Measurements from ENCODE around the gene IL31. TPM values are rescaled to one million over a fixed set of nuclear protein-coding genes. Genes with fewer than 3 reads are reported as not detected.
A peak's percentile ranks its signal among the peaks of the same experiment; 100 is the strongest.
"Not testable (repeated sequence)": the region's sequence is repeated elsewhere in the genome, so short reads cannot be mapped to it uniquely, and the experiment has no call there.

IL31 gene
- not detected in 2 replicates for total RNA-seq

DNA sequence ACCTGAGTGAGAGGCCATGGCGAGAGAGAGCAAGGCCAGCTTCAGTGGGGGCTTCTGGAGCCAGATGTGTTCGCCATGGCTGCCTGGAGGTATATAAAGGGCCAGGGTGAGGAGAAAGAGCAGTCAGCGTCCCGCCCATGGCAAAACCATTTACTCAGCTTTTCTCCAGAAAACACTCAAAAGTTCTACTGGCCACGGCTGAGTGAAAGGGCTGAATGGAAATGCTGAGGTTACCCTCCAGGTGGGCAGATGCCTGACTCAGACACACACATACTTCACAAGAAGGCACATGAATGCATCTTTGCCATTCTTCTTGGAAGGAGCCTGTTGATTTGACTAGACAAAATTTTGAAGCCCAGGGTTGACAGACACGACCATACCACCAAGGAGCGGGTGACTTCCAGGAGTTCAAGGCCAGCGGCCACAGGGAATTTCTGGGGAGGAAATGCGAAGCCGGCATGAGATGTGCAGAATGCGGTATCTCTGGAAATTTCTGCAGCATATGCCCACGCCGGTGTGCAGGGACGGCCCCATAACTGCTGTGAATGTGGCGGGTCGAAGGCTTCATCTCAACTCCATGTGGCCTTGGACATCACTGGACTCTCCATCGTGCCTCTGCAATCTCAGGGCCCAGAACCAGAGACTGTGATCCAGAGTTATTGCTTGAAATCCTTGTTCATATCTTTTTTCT lies at the start of gene IL31:
Gene IL31, minus strand, starts transcription at position 67 of the 691 bp plus-strand sequence. Its CDS starts 49 bp downstream, at position 18.
- no peak for DNase-seq (ENCODE audit: low read depth in 2 of 2)

DNA sequence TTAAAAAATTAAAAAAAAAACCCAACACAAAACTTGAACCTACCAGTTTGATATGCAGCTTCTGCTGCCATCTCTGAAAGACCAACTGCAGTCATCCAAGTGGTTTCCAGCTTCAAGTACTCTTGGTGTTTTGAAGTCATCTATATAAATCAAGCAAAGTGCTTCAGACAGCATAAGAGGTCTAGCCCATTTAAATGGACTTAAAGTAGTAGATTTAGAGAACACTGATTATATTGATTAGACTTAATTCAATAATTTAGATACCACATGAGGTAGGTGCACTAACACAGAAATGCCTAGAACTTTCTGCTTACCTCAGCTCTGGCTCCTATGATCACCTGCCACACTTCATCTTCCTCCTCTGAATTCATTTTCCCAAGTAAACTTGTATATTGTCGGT lies 42.4 kb upstream of the IL31 start:
- DNase-seq (ENCODE audit: low read depth in 2 of 2), result no peak

DNA sequence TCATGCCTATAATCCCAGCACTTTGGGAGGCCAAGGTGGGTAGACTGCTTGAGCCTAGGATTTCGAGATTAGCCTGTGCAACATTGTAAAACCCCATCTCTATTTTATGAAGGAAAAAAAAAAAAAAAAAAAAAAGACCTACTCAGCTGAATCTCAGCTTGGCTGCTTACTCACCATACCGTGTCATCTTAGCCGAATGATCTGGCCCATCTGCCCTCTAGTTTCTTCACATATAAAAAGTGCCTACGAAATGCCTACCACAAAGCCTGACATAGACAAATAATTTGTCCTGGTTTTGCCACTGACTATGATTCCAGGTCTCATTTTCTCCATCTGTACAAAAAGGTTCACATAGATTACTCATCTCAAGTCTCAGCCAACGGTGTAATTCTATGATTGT lies 41.8 kb upstream of the IL31 start:
- DNase-seq (ENCODE audit: low read depth in 2 of 2), result no peak

DNA sequence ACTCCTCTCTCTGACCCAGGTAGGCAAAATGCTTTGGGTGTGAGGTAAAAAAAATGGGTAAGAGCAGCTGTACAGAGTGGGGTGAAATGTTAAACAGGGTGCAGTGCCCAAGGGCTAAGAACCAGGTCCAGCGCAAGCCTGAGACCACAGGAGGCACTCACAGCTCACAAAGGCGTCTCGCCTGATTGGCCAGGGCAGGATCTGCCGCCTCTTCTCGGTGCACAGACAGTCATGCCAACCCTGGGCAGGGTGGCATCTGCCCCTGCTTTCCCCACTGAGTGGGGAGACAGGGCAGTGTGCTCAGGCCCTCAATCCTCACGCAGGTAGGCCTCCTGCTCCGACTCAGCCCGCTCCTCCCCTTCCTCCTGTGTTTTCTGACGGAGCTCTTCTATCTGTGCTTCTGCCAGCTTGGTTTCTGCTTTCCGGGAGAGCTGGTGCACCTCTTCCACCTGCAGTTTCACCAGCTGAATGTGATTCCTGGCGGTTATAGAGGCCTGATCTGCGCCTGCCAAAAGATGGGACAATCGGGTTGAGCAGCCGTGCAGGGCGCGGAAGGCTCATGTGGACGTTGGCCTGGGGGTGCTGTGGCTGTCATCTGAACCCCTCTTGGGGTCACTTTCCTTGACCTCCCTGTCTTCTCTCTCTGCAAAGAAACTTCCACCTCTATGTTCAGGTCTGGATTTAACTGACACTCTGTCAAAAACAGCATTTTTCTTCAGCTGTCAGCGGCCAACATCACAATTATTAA lies 34.2 kb upstream of the IL31 start:
- no peak for DNase-seq (ENCODE audit: low read depth in 2 of 2)

DNA sequence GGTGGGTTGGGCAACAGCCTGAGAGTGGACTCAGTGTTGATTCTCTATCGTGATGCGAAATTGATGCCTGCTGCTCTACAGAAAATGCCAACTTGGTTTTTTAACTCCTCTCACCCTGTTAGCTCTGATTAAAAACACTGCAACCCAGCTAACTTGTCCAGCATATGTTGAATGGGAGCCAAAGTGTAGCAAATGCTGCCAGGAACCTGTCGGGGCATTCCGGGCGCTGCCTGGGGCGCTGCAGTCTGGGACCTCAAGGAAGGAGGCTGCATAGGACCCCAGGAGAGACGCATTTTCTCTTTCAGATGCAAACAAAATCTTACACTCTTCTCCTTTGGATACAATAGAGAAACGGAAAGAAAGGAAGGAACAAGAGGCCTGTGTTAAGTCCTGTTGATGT lies 33.4 kb upstream of the IL31 start:
- DNase-seq (ENCODE audit: low read depth in 2 of 2), result no peak

DNA sequence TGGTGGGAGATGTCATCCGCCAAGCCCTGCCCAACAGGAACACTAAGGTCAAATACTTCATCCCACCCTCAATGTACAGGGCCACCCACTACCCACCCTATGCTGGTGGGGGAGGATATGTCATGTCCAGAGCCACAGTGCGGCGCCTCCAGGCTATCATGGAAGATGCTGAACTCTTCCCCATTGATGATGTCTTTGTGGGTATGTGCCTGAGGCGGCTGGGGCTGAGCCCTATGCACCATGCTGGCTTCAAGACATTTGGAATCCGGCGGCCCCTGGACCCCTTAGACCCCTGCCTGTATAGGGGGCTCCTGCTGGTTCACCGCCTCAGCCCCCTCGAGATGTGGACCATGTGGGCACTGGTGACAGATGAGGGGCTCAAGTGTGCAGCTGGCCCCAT lies 33.0 kb upstream of the IL31 start:
- no peak for DNase-seq (ENCODE audit: low read depth in 2 of 2)

DNA sequence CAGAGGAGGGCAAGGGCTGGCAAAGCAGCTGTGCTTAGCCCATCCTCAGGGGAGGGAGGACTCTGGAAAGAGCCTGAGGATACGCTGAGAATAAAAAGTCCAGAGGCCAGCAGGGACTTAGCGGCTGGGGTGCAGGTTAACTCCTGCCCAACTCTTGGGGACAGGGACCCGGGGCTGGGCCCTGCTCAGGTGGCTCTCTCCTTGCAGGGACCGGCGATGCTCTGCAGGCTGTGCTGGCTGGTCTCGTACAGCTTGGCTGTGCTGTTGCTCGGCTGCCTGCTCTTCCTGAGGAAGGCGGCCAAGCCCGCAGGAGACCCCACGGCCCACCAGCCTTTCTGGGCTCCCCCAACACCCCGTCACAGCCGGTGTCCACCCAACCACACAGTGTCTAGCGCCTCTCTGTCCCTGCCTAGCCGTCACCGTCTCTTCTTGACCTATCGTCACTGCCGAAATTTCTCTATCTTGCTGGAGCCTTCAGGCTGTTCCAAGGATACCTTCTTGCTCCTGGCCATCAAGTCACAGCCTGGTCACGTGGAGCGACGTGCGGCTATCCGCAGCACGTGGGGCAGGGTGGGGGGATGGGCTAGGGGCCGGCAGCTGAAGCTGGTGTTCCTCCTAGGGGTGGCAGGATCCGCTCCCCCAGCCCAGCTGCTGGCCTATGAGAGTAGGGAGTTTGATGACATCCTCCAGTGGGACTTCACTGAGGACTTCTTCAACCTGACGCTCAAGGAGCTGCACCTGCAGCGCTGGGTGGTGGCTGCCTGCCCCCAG lies 32.3 kb upstream of the IL31 start:
- no peak for DNase-seq (ENCODE audit: low read depth in 2 of 2)

DNA sequence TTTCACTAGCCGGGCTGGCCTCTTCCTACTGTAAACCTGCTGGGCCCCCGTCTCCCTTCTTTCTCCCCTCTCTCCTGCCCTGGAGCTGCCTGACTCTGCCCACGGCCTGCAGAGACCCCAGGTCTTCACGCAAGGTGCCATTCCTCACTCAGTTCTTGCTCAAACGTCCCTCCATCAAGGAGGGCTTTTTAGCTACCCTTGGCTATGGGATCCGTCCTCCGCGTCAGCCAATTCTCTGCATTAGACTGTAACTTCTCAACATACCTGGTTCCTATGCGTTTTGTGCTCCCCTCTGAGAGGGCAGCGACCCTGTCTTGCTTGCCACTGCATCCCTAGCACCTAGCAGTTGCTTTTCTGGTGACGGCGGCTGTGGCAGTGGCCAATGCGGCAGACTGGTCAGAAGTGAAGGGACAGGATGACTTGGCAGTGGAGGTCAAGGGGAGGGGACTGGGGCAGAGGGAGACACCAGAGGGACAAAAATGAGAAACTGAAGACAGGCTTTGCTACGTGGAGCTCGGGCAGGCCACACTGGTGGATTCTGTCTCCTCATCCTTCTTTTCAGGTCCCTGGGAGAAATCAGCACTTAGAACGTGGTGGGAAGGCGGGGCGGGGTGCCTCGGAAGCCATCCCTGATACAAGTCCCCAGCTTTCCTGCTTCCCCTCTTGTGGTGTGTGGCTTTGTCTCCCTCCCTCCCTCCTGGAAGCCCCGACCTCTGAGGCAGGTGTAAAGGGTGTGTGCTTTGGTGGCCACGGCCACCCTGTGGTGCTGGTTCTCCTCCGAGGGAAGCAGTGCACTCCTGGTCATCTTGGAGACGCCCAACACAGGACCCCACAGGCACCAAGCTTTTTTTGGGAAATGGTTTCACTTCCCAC lies 31.3 kb upstream of the IL31 start:
- no peak for DNase-seq (ENCODE audit: low read depth in 2 of 2)

DNA sequence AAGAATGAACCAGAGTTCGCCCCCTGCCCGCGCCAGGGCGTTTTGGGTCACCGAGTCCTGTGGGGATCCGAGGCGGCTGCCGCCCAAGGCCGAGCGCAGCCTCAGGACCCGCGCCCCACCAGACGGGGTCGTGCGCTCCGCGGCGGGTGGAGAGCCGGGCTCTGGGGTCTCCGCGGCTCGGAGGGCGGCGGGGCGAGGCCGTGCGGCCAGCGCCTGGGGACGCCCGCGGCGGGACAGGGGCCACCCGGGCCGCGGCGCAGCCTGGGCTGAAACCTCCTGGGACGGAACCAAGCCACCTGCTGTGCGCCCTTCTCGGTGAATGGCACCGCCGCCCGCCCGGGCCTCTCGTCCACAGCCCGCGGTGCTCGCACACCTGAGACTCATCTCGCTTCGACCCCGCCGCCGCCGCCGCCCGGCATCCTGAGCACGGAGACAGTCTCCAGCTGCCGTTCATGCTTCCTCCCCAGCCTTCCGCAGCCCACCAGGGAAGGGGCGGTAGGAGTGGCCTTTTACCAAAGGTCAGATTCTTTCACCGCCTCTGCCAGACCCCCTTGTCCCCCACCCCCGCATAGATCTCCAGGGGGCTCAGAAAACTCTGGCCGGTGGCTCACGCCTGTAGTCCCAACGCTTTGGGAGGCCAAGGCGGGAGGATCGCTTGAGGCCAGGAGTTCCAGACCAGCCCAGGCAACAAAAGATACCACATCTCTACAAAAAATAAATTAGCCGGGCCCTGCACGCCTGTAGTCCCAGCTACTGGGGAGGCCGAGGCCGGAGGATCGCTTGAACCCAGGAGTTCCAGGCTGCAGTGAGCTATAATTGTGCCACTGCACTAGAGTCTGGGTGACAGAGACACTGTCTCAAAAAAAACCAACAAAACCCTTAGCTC lies 30.4 kb upstream of the IL31 start:
- DNase-seq (ENCODE audit: low read depth in 2 of 2), result no peak

DNA sequence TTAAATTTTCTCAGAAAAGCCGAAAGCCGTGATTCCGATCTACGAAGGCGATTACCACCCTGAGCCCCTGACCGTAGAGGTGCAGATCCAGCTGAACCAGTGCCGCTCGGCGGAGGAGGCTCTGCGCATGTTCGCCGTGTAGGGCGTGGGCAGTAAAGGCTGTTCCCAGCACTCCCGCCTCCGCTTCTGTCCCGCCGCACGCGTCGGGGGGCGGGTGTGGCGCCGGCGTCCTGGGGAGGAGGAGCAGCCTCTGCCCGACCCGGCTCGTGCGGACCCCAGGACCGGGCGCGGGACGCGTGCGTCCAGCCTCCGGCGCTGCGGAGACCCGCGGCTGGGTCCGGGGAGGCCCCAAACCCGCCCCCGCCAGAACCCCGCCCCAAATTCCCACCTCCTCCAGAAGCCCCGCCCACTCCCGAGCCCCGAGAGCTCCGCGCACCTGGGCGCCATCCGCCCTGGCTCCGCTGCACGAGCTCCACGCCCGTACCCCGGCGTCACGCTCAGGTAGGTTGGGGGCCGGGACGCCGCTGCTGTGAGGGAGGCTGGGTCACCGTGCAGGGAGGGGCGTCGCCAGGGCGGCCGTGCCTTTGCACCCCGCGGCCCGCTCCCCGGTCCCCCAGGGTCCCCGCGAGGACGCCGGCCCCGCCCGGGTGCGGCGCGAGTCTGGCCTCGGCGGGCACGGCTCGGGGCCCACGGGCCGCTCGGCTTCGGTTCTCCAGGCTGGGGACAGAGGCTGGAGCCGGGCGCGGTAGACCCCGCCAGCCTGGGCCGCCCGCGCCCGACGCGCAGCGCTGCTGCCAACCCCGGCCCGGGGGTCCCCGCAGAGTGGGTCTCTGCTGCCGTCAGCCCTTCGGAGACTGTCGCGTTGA lies 29.5 kb upstream of the IL31 start, which contains the start of gene B3GNT4:
Gene B3GNT4, plus strand, starts transcription at position 409 of the 866 bp plus-strand sequence. CDS start 910 bp downstream, outside the sequence.
- peak in 1 of 2 donors; percentile 49 for DNase-seq (ENCODE audit: low read depth in 2 of 2)

DNA sequence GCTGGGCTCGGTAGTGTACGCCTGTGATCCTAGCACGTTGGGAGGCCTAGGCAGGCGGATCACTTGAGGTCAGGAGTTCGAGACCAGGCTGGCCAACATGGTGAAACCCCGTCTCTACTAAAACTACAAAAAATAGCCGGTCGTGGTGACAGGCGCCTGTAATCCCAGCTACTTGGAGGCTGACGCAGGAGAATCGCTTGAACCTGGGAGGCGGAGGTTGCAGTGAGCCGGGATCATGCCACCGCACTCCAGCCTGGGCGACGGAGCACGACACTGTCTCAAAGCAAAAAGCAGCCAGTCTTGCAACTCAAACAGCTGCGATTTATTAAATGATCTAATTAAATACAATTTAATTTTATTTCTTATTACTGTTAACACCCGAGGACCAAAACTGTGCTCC lies 28.8 kb upstream of the IL31 start:
- not testable (repeated sequence) for DNase-seq (ENCODE audit: low read depth in 2 of 2)

DNA sequence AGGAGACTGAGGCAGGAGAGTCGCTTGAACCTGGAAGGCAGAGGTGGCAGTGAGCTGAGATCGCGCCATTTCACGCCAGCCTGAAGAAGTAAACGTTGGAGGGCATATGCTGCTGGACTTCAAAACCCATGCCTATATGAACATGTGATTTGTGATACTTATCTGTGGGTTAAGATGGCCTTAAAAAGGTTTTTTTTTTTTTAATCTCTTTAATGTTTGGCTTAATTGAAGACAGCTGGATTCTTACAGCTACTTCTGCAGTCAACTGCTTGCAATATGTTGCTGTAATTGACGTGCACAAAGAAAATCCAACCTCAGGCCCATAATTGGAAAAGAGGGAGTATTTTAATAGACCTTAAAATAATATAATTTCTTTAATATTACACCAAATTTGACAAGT lies 28.0 kb upstream of the IL31 start:
- DNase-seq (ENCODE audit: low read depth in 2 of 2), result no peak

DNA sequence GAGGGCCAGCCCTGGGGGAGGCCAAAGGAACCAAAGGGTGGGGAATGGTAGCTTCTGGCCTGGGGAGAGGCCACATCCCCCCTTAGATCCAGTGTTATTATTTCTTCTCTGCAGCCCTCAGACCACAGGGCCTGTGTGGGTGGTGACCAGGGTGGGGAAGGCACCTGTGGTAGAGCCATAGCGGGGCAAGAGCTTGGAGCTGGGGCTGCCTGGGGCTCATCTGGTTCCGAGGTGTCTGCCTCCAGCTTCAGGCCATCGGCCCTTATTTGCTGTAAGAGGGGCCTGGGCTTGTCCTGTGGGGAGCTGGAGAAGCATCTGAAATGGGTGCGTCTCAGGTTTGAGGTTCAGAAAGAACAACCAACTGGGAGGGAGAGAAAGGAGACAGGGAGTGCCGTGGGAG lies 27.4 kb upstream of the IL31 start:
- DNase-seq (ENCODE audit: low read depth in 2 of 2), result no peak

DNA sequence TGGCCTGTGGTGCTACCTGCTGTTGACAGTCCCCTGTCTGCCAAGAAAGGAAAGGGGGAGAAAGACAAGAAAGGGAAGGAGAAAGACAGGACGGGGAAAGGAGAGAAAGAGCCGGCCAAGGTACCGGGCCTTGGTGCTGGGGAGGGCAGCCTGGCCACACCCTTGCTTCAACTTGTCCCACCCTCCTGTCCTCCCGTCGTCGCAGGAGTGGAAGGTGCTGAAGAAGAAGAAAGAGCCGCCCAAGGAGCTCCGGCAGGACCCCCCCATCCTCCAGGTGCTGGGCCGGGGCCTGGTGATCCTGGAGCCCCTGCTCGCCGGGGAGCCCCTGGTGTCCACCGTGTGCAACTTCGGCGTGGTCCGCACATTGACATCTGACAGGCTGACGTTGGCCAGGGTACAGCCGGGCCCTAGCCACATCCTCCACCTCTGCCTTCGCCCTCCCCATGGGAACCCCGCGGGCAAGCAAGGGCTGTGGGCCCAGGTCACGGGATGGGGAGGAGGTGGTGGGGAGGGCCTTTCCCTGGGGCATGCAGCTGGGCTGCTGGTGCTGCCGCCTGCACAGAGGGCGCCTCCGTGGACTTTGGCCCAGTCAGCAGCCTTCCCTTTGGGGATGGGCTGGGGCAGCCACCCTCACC lies 26.6 kb upstream of the IL31 start:
- no peak for DNase-seq (ENCODE audit: low read depth in 2 of 2)

DNA sequence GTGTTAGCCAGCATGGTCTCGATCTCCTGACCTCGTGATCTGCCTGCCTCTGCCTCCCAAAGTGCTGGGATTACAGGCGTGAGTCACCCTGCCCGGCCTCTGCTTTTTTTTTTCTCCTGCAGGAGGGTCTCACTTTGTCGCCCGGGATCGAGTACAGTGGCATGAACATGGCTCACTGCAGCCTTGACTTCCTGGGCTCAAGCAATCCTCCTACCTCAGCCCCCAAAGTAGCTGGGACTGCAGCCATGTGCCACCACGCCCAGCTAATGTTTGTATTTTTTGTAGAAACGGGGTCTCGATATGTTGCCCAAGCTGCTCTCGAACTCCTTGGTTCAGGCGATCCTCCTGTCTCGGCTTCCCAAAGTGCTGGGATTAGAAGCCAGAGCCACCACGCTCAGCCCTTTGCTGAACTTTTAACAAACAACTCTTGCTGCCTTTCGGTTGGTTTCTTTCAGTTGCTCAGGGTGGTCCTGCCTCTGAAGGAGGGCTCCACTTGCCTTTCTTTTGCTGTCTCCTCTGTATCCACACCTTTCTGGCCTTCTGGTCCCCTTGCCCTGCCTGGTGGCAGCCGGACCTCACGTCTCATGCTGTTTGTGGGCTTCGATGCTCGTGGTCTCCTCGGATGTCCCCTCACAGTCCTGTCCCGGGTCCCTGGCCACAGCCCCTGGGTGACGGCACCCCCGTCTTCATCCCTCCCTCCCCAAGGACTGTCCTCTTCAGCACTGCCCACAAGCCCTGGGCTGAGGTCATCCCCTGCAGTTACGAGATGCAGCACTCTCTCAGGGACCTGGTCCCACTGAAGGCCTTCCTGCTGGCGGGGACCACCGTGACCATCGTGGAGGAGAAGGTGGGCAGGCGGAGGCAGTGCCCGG lies 25.7 kb upstream of the IL31 start:
- no peak for DNase-seq (ENCODE audit: low read depth in 2 of 2)

DNA sequence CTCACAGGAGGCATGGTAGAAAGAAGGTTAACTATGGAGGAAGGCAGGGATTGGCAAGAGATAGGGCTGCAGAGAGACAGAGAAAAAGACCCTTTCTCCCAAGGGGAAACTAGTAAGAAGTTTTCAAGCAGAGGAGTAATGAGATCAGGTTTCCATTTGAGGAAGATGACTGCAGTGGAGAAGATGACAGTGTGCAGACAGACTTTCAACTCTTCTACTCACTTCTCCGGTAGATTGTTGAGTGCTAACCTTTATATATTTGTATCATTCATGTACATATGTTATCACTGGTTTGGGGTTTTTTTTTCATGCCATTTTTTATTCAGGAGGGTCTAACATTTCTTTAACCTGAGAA lies 23.6 kb upstream of the IL31 start:
- DNase-seq (ENCODE audit: low read depth in 2 of 2), result no peak

DNA sequence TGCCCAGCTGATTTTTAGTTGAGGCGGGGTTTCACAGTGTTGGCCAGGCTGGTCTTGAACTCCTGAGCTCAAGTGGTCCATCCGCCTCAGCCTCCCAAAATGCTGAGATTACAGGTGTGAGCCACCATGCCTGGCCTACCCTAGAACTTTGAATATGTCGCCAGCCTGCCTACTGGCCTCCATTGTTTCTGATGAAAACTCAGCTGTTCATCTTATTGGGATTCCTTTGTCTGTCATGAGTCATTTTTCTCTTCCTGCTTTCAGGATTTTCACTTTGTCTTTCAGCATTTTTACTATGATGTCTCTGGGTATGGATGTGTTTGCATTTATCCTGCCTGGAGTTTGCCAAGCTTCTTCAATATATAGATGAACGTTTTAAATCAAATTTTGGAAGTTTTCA lies 21.4 kb upstream of the IL31 start:
- no peak for DNase-seq (ENCODE audit: low read depth in 2 of 2)

DNA sequence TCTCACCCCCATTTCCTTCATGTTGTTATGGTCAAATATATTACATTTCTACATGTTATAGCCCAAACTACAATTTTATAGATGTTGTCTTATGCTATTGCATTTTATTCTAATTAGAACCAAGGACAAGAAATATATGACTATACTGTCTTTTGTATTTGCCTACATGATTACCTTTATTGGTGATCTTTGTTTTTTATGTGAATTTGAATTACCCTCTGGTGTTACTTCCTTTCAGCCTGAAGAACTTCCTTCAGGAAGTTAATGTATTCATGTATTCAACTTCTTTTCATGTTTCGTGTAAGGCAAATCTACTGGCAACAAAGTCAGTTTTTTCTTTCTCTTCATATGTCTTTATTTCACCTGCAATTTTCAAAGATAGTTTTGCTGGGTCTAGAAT lies 20.8 kb upstream of the IL31 start:
- DNase-seq (ENCODE audit: low read depth in 2 of 2), result no peak

Data from dermis microvascular lymphatic vessel endothelial cell (primary cell).